Prostate gland (tissue), 2 donors: ENCODE measurements around the gene AGPAT2.

Experiments used
- CTCF ChIP-seq, 4 experiments: fragments of 200-600 bp in 2 of 4; fragments of 450-650 bp in 2 of 4; sonication (generic) in 2 of 4; IDR thresholded peaks; 1 replicate in 3 of 4; 2 replicates in 1 of 4; pipeline ENCODE4 v1.5.1; 2016 to 2019; ENCODE audit warnings: antibody characterized with exemption in 4 of 4, mild to moderate bottlenecking in 2 of 4, moderate library complexity in 2 of 4
- POLR2AphosphoS5 ChIP-seq: sonication (generic); formaldehyde crosslinking; IDR thresholded peaks from one replicate; pipeline ENCODE4 v1.6.1; 2017; ENCODE audit warnings: antibody characterized with exemption

GRCh38 chr9:136659861-136660784 lies 27.1 kb downstream of the AGPAT2 start:
- TF ChIP-seq CTCF (IDR thresholded peaks at IDR 0.05) = no peak
- no peak for TF ChIP-seq POLR2AphosphoS5
